Stimulated activated CD8-positive, alpha-beta memory T cell treated with anti-CD3 and anti-CD28 coated beads, Interleukin-15, amount 100 ng/mL, for 4 hours (primary cell): ENCODE measurements around the gene CLSTN2.

Source experiments
- DNase-seq, 2 donors: peaks; one replicate each; pipeline ENCODE4 v3.0.0-alpha.2; 2020; ENCODE audit warnings: low read depth in 2 of 2

Gene CLSTN2

GRCh38 chr3:140341817-140342403 is 406.9 kb downstream of the CLSTN2 start:
- no peak for DNase-seq

GRCh38 chr3:140342668-140343067 is 407.7 kb downstream of the CLSTN2 start:
- no peak for DNase-seq

- DNase-seq: no peak
Measured at GRCh38 chr3:140343211-140344081, 408.5 kb downstream of the CLSTN2 start.

- DNase-seq: no peak
Measured at GRCh38 chr3:140344082-140344454, 409.1 kb downstream of the CLSTN2 start.

- DNase-seq: no peak
Measured at GRCh38 chr3:140344601-140345205, 409.7 kb downstream of the CLSTN2 start.

GRCh38 chr3:140347151-140347550 is 412.2 kb downstream of the CLSTN2 start:
- DNase-seq: no peak

GRCh38 chr3:140349938-140350337 is 415.0 kb downstream of the CLSTN2 start:
- DNase-seq: no peak

GRCh38 chr3:140351466-140351865 is 416.5 kb downstream of the CLSTN2 start:
- no peak for DNase-seq

- no peak for DNase-seq
Measured at GRCh38 chr3:140355481-140355880, 420.5 kb downstream of the CLSTN2 start.

GRCh38 chr3:140358686-140359085 is 423.7 kb downstream of the CLSTN2 start:
- no peak for DNase-seq

- no peak for DNase-seq
Measured at GRCh38 chr3:140359233-140359995, 424.4 kb downstream of the CLSTN2 start.

GRCh38 chr3:140360332-140360731 is 425.3 kb downstream of the CLSTN2 start:
- DNase-seq: no peak

- no peak for DNase-seq
Measured at GRCh38 chr3:140363801-140364200, 428.8 kb downstream of the CLSTN2 start.

GRCh38 chr3:140365872-140366697 is 431.1 kb downstream of the CLSTN2 start:
- DNase-seq: no peak

- no peak for DNase-seq
Measured at GRCh38 chr3:140368223-140368811, 433.3 kb downstream of the CLSTN2 start.

GRCh38 chr3:140370686-140371085 is 435.7 kb downstream of the CLSTN2 start:
- DNase-seq: no peak

- no peak for DNase-seq
Measured at GRCh38 chr3:140373234-140373633, 438.2 kb downstream of the CLSTN2 start.

GRCh38 chr3:140375002-140375401 is 440.0 kb downstream of the CLSTN2 start:
- no peak for DNase-seq

- no peak for DNase-seq
Measured at GRCh38 chr3:140376136-140376889, 441.3 kb downstream of the CLSTN2 start.

- no peak for DNase-seq
Measured at GRCh38 chr3:140377644-140378043, 442.7 kb downstream of the CLSTN2 start.
